Omental fat pad (tissue), 4 donors: Measurements from ENCODE around the gene ARNT2. TPM values are rescaled to one million over a fixed set of nuclear protein-coding genes. Genes with fewer than 3 reads are reported as not detected.

Source experiments
- ATAC-seq: fragments of 150-250 bp; one replicate; pipeline ENCODE4 v1.9.1; 2016; ENCODE audit warnings: mild to moderate bottlenecking, moderate library complexity; ENCODE audit not compliant: low FRiP score
- DNase-seq: peaks from one replicate; pipeline ENCODE4 v3.0.0-alpha.2; 2019; ENCODE audit warnings: low spot score
- total RNA-seq, 4 donors: library from RNA; depleted of rRNA; stranded (reverse); fragments of >200 nt; gene quantifications; one replicate each; pipeline ENCODE4 v1.1.0, GENCODE V29; 2016
- TF ChIP-seq, protein P1 (sequence below), 3 donors: fragments of 450-650 bp; IDR thresholded peaks; one replicate each; pipeline ENCODE4 v1.5.1; 2016 to 2017; ENCODE audit warnings: antibody characterized with exemption in 3 of 3, mild to moderate bottlenecking in 3 of 3, moderate library complexity in 2 of 3

ARNT2 gene
- total RNA-seq, 4 donors from 2014 or later = 3.1 to 7.4 (median 3.4) TPM

DNA sequence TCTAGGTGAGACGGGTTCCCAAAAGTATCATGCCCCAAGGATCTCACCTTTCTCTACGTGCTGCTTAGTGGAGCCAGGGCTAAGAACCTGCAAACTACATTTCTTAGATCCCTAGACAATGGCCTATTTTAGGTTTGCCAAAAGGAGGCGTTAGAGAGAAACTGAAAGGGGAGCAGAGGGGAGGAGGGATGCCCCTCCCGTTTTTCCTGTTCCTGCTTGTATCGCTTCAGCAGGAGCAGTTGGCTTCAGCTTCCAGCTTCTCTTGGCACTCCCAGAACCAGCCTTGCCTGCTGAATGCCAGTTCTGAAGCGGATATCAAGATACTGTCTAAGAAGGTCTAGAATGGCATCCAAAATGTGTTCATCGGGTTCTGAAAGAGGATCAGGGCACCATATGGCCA lies 232.5 kb downstream of the ARNT2 start:
- TF ChIP-seq, protein P1, sequence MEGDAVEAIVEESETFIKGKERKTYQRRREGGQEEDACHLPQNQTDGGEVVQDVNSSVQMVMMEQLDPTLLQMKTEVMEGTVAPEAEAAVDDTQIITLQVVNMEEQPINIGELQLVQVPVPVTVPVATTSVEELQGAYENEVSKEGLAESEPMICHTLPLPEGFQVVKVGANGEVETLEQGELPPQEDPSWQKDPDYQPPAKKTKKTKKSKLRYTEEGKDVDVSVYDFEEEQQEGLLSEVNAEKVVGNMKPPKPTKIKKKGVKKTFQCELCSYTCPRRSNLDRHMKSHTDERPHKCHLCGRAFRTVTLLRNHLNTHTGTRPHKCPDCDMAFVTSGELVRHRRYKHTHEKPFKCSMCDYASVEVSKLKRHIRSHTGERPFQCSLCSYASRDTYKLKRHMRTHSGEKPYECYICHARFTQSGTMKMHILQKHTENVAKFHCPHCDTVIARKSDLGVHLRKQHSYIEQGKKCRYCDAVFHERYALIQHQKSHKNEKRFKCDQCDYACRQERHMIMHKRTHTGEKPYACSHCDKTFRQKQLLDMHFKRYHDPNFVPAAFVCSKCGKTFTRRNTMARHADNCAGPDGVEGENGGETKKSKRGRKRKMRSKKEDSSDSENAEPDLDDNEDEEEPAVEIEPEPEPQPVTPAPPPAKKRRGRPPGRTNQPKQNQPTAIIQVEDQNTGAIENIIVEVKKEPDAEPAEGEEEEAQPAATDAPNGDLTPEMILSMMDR (IDR thresholded peaks at IDR 0.05) = no peak
- no peak for DNase-seq
- ATAC-seq = no peak

DNA sequence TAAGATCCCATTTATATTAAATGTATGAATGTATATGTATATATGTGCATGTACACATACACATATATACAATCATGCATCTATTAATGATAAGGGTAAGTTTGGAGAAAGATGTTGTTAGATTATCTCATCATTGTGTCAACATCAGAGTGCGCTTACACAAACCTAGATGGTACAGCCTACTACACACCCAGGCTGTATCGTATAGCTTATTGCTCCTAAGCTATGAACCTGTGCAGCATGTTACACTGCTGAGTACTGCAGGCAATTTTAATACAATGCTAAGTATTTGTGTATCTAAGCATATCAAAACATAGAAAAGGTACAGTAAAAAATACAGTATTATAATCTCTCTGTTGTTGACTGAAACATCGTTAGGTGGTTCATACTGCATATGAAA lies 233.6 kb downstream of the ARNT2 start:
- DNase-seq (no peak), ATAC-seq (no peak)
- TF ChIP-seq, protein P1 (IDR thresholded peaks at IDR 0.05) = no peak

DNA sequence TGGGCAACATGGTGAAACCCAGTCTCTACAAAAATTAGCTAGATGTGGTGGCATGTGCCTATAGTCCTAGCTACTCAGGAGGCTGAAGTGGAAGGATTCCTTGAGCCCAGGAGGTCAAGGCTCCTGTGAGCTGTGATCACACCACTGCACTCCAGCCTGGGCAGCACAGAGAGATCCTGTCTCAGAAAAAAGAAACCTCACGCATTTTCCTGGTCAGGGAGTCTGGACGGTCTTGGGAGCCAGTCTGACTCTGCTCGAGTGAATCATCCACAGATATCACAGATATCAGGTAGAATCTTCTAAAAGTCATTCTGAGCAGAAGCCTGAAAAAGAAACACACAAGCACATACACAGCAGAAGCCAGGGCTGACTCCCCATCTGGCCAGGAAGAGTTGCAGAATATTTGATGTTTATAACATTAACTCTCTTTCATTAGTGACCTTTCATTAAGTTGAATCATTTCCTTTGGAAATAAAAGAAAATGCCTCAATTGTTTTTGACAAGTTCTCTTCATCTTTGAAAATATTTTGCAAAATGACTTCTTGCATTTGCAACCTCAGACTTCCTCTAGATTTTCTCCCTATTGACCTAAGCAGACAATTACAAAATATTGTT lies 234.5 kb downstream of the ARNT2 start:
- TF ChIP-seq, protein P1 (IDR thresholded peaks at IDR 0.05) = no peak
- no peak for ATAC-seq
- DNase-seq = no peak

DNA sequence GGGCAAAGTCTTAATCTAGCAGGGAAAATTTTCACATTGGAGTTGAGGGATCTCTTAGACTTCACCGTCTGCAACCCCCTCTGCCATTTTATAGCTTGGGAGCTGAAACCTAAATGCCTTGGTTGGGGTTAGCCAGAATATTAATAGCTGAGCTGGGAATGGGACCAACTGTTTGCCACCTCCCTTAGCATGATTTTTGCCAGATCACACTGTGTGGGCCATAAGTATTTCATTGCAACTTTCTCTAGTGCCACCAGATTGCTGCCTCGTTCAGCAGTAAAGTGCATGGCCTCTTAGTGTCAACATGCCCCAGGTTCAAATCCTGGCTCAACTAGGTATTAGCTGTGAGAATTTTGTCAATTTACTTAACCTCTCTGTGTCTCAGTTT lies 235.0 kb downstream of the ARNT2 start:
- DNase-seq (no peak), ATAC-seq (no peak)
- TF ChIP-seq, protein P1 (IDR thresholded peaks at IDR 0.05) = no peak

DNA sequence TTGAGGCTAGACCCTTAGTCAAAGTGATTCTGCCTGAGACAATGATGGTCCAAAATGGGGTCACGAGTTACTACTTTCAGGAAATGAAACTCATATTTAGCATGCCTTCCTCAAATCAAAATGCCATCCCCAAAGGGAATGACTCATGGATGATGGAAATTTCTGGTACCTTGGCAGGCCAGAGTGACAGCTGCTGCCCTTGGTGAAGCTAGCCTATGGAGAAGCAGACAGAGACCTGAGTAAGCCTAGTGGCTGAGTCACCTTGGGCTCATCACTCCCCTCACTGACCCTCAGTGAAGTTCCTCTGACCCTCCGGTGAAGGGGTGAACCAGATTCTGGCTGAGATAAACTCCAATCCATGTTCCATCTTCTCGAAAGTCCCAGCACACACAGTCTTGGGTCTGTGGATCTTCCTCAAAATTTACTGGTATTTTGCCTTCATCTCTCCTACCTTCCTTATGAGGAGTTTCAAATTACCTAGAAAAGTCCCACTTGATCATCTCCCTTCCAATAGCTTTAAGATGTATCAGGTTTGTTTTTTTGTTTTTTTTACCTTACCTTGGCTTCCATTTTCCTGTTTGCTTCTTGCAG lies 236.4 kb downstream of the ARNT2 start:
- DNase-seq = no peak
- TF ChIP-seq, protein P1 (IDR thresholded peaks at IDR 0.05) = no peak
- ATAC-seq = no peak

DNA sequence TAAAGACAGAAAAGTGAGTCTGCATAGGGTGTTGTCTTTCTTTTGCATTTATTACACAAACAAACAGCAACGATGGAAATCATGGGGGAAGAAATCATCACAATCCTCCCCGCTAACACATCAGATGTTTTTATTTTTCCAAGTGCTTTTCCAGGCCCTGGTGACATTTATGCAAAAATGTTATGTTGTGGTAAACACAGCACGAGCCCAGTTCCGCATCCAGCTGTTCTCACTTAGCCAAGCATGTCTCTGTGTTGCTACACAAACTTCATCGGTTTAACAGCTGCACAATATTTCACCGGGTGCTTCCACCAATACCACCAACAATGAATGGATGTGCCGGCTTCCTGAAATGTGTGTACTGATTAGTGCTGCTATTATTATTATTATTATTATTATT lies 237.2 kb downstream of the ARNT2 start:
- ATAC-seq (no peak), DNase-seq (no peak)
- TF ChIP-seq, protein P1 (IDR thresholded peaks at IDR 0.05) = no peak

DNA sequence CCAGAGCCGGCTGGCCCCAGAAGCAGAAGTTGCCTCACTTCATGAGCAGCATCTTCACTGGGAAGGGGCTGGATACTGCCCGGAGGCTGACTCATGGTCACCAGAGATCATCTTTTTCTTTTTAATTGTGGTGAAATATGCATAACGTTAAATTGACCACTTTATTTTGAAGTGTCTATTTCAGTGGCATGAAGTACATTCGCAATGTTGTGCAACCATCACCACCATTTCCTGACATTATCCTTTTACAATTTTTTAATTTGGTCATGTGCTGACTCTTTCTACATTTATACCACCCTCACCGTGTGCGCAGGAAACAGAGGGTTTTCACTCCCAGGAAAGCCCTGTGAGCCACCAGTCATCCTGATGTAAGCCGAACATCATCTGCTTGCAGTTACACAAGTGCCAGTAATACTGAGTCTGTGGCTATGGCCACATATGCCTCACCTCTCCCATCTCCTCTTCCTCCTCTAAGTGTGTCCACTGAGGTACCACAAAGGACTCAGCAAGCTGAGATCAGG lies 239.3 kb downstream of the ARNT2 start:
- DNase-seq = no peak
- ATAC-seq = no peak
- TF ChIP-seq, protein P1 (IDR thresholded peaks at IDR 0.05) = no peak
